ENCODE results near the gene IGSF11. TPM values are rescaled to one million over a fixed set of nuclear protein-coding genes. Genes with fewer than 3 reads are reported as not detected.

Gene IGSF11
- total RNA-seq, 1 donor from 2014 or later: 8.2 TPM

- Mint-ChIP-seq H3K27ac (ENCODE audit: unreplicated experiment) (no peak overlapping the region), H3K4me3 (ENCODE audit: unreplicated experiment) (no peak overlapping the region), H3K36me3 (ENCODE audit: unreplicated experiment) (no peaks in the 10 kb centered on the region), H3K27me3 (ENCODE audit: unreplicated experiment) (no peaks in the 10 kb centered on the region), H3K4me1 (ENCODE audit: low read depth, unreplicated experiment) (no peaks in the 10 kb centered on the region), H3K9me3 (ENCODE audit: unreplicated experiment) (no peaks in the 10 kb centered on the region)
- TF ChIP-seq CTCF (IDR thresholded peaks at IDR 0.05; ENCODE audit: partially characterized antibody, unreplicated experiment): no peak
- DNase-seq: no peak
Measured at GRCh38 chr3:118890206-118890605, 144.4 kb downstream of the IGSF11 start.

GRCh38 chr3:118889691-118890090, 145.0 kb downstream of the IGSF11 start:
- no peaks in the 10 kb centered on the region for H3K27me3 Mint-ChIP-seq (ENCODE audit: unreplicated experiment)
- no peaks in the 10 kb centered on the region for H3K9me3 Mint-ChIP-seq (ENCODE audit: unreplicated experiment)
- no peak for DNase-seq
- no peak overlapping the region for H3K4me3 Mint-ChIP-seq (ENCODE audit: unreplicated experiment)
- no peaks in the 10 kb centered on the region for H3K4me1 Mint-ChIP-seq (ENCODE audit: low read depth, unreplicated experiment)
- no peaks in the 10 kb centered on the region for H3K36me3 Mint-ChIP-seq (ENCODE audit: unreplicated experiment)
- TF ChIP-seq CTCF (IDR thresholded peaks at IDR 0.05; ENCODE audit: partially characterized antibody, unreplicated experiment): no peak
- H3K27ac Mint-ChIP-seq (ENCODE audit: unreplicated experiment): no peak overlapping the region

GRCh38 chr3:118886708-118887107, 147.9 kb downstream of the IGSF11 start:
- Mint-ChIP-seq H3K27me3 (ENCODE audit: unreplicated experiment) (no peaks in the 10 kb centered on the region), H3K4me3 (ENCODE audit: unreplicated experiment) (no peak overlapping the region), H3K36me3 (ENCODE audit: unreplicated experiment) (no peaks in the 10 kb centered on the region), H3K4me1 (ENCODE audit: low read depth, unreplicated experiment) (no peaks in the 10 kb centered on the region), H3K27ac (ENCODE audit: unreplicated experiment) (no peak overlapping the region), H3K9me3 (ENCODE audit: unreplicated experiment) (no peaks in the 10 kb centered on the region)
- no peak for TF ChIP-seq CTCF (IDR thresholded peaks at IDR 0.05; ENCODE audit: partially characterized antibody, unreplicated experiment)
- DNase-seq: no peak

GRCh38 chr3:118884748-118885206, 149.9 kb downstream of the IGSF11 start:
- Mint-ChIP-seq H3K27me3 (ENCODE audit: unreplicated experiment) (no peaks in the 10 kb centered on the region), H3K36me3 (ENCODE audit: unreplicated experiment) (no peaks in the 10 kb centered on the region), H3K4me3 (ENCODE audit: unreplicated experiment) (no peak overlapping the region), H3K4me1 (ENCODE audit: low read depth, unreplicated experiment) (peaks cover 2% of the 10 kb centered on the region), H3K27ac (ENCODE audit: unreplicated experiment) (no peak overlapping the region), H3K9me3 (ENCODE audit: unreplicated experiment) (no peaks in the 10 kb centered on the region)
- peak; percentile 87 for DNase-seq
- peak; percentile 86 for TF ChIP-seq CTCF (IDR thresholded peaks at IDR 0.05; ENCODE audit: partially characterized antibody, unreplicated experiment)

GRCh38 chr3:118882353-118882947, 152.2 kb downstream of the IGSF11 start:
- TF ChIP-seq CTCF (IDR thresholded peaks at IDR 0.05; ENCODE audit: partially characterized antibody, unreplicated experiment): peak; percentile 91
- peaks cover 2% of the 10 kb centered on the region for H3K4me1 Mint-ChIP-seq (ENCODE audit: low read depth, unreplicated experiment)
- no peaks in the 10 kb centered on the region for H3K36me3 Mint-ChIP-seq (ENCODE audit: unreplicated experiment)
- H3K4me3 Mint-ChIP-seq (ENCODE audit: unreplicated experiment): no peak overlapping the region
- no peak overlapping the region for H3K27ac Mint-ChIP-seq (ENCODE audit: unreplicated experiment)
- DNase-seq: peak; percentile 77
- no peaks in the 10 kb centered on the region for H3K9me3 Mint-ChIP-seq (ENCODE audit: unreplicated experiment)
- no peaks in the 10 kb centered on the region for H3K27me3 Mint-ChIP-seq (ENCODE audit: unreplicated experiment)
